ENCODE measurements around the gene ARHGEF19.

GRCh38 chr1:16258591-16259135 is 46.2 kb upstream of the ARHGEF19 start:
- no peak for TF ChIP-seq CREM (IDR thresholded peaks at IDR 0.05; ENCODE audit: low read depth)
- TF ChIP-seq PTBP1 (IDR thresholded peaks at IDR 0.05; ENCODE audit: low read depth, low read length), result no peak
- TF ChIP-seq CBX5 (IDR thresholded peaks at IDR 0.05; ENCODE audit: borderline replicate concordance, low read depth), result no peak
- TF ChIP-seq JUN (IDR thresholded peaks at IDR 0.05; ENCODE audit: borderline replicate concordance, low read depth, low read length), result no peak
- TF ChIP-seq JUN (CRISPR knock-in tag; IDR thresholded peaks at IDR 0.05; ENCODE audit: borderline replicate concordance), result no peak
- no peak for TF ChIP-seq ZNF274 (IDR thresholded peaks at IDR 0.05; ENCODE audit: borderline replicate concordance, low read depth, low read length)
- no peak for TF ChIP-seq ZNF511 (CRISPR knock-in tag; IDR thresholded peaks at IDR 0.05)
- TF ChIP-seq CTCF (IDR thresholded peaks at IDR 0.05 in 2 of 3, conservative IDR thresholded peaks at IDR 0.05 in 1 of 3; ENCODE audit: insufficient read depth in 2 of 3, low read depth in 1 of 3, low read length in 3 of 3), result no peak
- TF ChIP-seq SFPQ (IDR thresholded peaks at IDR 0.05; ENCODE audit: low read depth, low read length), result no peak
- no peak for TF ChIP-seq ZNF717 (CRISPR knock-in tag; IDR thresholded peaks at IDR 0.05)
- TF ChIP-seq GABPA (tag; conservative IDR thresholded peaks at IDR 0.05; ENCODE audit: low read depth), result no peak

Data from K562 (cell line).